Activated CD4-positive, CD25-positive, alpha-beta regulatory T cell (primary cell): ENCODE results near the gene CSRP1.
"Not testable (repeated sequence)": the region's sequence is repeated elsewhere in the genome, so short reads cannot be mapped to it uniquely, and the experiment has no call there.

Experiments used
- DNase-seq, 4 experiments: peaks; one replicate each; lab custom pipeline; 2025; lab: John Stamatoyannopoulos, UW

The CSRP1 gene

DNA sequence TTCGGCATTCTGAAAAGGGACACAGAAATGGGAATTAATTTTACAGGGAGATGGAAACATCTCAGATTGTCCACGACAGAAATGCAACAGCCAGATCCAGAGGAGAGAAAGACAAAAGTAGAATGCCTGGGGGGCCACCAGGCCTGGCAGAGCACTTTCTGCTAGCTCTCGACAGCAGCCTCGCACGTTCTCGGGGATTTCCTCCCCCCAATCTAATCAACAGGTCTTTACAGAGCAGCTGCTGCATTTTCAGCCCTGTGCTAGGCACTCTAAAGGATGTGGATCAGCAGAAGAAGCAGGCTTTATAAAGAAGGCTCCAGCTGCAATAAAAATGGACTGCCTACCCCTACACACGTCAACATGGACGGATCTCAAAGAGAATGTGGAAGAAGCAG, 10.6 kb downstream of the CSRP1 start:
- DNase-seq, result no peak

DNA sequence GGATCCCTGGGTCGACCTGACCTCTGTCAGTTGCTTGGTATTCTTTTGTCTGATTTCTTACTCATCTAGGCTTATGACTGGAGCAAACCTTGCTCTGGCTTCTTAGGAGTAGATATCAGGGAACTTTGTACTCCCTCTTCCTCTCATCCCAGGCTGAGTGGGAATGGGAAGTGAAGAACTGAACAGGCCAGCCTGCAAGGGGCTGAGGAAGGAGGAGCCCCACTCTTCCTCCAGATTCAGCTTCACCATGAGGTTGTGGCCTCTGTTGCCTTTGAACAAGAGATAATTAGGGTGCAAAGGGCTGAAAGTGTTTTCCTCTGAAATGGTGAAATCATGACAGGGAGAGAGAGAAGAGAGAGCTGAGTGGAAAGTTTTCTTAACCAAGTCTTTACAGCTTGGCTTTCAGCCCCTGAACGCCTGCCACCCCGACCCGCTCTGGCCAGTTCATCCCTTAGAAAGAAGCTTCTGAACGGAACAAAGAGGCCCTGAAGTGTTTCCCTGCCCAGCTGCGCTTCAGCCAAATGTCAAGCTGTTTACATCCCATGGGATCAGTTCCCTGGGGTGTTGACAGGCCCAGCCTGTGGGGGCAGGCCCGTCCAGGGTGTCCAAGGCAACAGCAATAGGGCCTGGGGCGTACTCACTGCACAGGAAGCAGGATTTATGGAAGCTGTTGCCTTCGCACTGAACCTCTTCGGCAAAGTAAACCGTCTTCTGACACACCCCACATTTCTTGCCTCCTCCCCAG, 11.2 kb downstream of the CSRP1 start:
- DNase-seq, result no peak

DNA sequence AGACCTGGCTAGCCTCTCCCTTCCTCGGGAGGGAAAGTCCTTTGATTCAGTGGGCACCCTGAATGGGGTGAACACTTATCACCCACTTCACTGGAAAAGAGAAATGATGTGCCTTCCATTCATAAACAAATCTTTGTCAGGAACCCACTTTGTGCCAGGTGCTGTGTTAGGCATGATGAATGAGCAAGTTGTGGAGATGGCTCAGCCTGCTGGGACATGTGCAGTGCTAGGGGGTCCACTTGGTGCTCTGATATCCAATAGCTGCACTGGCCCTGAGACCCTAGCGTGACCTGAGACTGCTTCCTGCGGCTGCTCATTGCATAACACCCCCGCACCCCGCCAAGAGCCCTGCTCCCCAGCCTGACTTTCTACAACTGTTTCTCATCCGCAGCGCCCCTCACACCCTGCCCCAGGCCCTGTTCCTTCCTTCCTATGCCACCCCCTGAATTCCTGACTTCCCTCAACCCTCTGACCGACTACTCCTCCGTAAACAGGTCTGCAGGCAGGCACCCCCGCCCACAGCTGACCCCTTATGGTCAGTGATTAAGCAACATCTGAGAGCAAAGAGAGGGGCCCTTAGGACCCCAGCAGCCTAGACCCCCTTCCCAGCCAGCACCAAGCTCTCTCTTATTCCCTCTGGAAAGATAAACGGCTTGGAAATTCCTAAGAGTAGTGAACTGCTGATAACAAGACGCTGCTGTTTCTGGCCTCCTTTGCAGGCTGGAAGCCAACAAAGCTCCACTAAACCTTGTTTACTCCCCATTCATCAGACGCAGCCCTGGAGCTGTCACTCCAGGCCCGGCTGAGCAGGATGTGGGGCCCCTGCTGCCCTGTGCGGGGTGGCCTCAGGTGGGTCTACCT, 12.9 kb downstream of the CSRP1 start:
- no peak for DNase-seq

DNA sequence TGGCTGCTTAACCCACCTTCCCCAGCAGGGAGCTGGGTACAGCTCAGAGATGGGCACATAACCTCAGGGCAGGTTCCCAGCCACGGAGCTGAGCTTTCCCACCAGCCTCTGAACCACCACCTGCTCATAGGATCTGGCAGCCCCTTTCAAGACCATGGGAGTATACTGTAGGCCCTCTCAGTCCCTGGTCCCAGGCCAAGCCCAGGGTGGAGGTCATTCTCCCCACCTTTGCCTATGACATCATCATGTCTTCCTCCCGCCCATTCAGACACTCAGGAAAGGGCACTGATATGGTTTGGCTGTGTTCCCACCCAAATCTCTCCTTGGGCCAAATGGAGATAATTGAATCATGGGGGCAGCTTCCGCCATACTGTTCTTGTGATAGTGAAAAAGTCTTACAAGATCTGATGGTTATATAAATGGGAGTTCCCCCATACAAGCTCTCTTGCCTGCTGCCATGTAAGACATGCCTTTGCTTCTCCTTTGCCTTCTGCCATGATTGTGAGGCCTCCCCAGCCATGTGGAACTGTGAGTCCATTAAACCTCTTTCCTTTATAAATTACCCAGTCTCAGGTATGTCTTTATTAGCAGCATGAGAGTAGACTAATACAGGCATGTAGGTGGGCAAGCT, 13.8 kb downstream of the CSRP1 start:
- DNase-seq, result not testable (repeated sequence)

DNA sequence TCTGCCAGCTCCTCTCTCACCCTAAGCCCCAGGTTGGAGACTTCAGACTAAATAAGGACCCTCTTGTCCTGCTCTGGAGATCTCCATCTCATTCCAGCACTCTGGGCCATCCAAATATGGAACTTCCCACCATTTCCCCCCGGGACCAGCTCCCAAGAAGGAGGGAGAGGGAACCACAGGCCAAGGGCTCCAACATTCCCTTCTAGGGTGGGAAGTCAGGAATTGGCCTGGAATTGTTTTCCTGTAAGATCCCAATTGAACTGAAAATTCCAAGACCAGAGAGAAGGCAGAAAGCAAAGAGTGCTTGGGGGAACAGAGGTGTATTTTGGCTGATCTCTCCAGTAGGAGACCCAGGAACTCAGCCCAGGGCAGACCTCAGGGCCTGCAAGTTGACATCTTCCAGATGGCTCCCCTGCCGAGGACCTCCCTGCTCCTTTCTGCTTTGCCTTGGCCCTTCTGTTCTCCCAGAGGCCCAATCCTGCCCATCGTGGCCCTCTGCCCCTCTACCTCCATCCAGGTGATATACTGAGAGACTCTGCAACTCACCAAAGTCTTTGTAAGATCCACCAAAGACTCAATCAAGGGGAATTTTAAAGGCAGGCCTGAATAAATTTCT, 14.9 kb downstream of the CSRP1 start:
- no peak for DNase-seq

DNA sequence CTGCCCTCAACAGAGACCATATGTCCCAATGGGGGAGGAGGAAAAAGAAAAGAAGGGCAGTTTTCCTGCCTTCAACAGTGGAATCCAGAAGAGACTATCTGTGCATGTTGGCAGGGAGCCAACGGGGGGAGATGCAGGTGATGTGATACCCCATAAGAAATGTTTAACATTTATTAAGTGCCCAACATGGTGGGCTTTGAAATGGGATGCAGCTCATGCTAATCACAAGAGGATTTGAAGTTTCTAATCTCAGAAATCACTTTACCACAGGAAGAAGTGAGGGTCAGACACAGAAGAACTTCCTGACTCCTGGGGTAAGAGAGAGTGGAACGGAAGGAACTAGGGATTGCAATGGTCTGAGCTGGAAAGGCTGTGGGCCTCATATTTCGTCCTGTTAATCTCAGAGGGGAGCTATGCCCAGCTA, 16.2 kb downstream of the CSRP1 start:
- DNase-seq, result no peak

DNA sequence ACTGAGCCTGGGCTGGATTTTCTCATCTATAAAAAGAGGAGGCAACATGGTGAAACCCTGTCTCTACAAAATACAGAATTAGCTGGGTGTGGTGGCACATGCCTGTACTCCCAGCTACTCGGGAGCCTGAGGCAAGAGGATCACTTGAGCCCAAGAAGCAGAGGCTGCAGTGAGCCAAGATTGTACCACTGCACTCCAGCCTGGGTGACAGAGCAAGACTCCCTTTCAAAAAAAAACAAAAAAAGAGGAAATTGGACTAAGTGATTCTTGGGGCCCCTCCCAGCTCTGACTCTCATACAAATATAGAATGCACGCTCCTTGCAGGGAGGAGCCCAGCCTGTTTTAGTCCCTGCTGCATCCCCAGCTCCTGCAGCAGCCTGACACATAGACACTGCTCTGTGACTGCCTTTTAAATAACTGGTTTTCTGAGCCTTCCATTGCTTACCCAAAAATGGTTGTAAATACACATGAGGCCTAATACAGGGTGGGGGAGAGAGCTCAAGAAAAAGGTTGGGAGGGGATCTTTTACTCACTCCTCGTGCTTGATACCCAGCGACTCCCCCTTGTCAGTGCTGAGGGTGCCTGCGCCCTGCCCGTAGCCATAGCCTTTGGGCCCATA, 17.2 kb downstream of the CSRP1 start:
- DNase-seq, result no peak

DNA sequence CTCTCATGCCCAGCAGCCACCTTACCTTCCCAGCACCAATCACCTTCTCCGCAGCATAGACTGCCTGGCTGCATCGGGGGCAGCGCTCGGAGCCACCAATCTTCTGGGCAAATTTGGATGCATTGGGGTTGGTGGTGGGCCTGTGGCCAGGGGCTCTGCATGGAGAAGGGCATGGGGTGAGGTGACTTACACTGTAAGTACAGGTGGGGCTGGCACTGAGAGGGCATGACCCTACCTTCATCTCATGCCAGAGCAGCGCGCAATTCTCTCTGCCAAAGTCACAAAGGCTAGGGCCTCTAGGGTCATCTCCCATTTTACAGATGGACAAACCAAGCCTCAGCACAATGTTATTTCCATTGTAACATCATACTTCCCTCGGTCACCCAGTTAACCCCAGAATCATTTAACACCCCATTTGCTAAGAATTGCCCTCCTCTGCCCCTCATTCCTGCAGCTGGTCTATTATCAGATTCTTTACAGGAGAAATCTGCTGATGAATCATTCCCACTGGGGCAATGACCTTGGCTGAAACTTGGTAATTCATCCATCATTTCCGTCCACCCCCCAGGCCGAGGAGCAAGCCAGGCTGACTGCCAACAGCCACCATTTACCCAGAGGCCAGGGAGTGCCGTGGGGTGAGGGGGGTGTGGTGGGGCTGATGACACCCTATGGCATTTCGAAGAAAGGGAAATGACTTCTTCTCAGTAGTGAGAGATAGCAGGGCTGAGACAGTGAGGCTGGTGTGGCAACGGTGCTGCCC, 17.9 kb downstream of the CSRP1 start:
- no peak for DNase-seq

DNA sequence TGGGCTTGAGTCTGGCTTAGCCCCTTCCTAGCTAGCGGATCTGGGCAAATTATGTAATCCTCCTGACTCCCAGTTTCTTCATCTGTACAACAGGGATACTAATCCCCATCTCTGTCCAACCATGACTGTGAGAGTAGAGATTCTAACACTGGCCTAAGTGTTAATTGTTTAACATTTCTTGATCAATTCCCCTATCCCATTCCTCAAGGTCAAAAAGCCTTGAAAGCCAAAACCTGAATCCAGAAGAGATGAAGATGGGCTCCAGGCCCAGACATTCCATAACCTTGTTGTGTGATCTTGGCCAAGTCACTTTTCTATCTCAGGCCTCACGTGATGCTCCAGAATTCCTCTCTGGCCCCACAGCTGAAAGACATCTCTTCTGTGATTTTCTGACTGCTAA, 19.2 kb downstream of the CSRP1 start:
- no peak for DNase-seq

DNA sequence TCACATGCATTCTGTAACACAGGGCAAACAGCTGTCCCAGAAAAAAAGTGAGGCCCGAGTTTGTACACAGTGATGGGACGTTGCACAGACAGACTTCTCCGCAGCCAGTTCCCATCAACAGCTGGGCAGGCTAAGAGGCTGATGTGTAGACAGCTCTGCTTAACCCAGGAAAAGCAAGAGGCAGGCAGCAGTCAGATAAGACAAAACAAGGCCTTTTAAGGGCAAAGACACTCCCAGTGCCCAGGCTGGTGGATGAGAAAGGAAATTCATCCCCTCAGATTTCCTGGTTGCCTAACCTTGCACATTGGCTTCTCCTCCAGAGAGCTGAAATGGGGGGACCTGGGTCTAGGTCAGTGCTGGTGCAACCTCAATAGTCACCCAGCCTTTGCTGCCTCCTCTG, 20.7 kb downstream of the CSRP1 start:
- no peak for DNase-seq

DNA sequence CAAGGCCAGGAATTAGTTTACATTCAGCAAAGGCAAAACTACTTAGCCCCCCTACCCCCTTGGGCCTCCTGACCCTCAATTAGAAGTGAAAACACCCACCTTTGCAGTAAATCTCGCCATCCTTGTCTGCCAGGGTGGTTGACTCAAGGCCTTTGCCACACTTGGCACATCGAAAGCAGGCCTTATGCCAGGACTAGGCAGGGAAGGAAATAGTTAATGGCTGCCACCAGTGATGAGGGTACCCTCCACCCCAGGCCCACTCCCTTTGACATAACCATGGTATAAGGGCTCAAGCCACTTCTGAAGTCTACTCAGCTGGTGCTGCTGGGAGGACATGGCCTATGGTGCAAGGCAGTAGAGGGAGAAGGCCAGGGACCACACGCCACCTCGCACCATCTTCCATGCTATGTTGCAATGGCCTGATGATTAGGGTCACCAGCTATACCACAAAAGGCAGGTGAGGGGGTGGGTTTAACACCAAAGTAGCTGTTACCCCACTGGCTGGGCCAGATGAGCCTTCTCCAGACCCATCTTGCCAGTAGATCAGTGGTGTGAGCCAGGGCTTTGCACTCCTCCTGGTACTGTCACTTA, 21.6 kb downstream of the CSRP1 start:
- DNase-seq, result no peak

DNA sequence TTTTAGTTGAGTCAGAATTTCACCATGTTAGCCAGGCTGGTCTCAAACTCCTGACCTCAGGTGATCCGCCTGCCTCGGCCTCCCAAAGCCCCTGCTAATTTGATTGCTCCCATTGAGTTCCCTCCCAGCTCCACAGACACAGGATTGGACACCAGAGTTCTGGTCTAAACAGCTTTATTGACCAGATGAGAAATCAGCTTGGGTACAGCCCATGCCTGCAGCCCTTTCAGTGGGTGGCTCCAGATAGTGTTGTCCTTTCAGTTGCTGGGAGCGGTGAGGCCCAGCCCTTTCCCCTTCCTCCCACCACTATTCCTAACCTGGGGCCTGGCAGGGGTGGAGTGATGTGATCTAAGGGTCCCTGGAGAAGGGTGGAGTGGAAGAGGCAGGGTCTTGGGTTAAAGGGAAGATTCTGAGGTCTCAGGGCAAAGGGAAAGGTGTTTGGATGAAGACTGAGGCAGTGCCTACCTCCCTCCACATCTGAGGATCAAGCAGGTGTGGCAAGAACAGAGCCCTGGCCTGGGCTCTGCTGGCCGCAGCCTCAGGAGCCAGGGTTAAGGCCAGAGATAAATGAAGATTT, 23.5 kb downstream of the CSRP1 start:
- no peak for DNase-seq

DNA sequence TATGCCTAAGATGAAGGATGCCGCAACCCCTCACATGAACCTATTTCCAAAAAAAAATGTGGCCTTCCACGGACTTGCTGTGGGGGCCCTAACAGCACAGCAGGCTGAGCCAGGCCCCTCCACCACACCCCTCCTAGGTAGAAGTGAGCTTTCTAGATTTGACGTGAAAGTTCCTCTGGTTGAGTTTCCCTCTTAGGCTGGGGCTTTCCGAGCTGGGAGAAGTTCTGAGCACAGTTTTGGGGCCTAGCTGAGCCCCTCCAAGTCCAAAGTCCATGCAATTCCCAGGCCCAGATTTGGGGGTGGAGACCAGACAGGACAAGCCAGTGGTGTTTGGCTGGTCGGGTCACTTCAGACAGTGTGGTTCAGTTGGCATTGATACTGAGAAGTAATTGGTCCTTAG, 24.2 kb downstream of the CSRP1 start:
- no peak for DNase-seq

DNA sequence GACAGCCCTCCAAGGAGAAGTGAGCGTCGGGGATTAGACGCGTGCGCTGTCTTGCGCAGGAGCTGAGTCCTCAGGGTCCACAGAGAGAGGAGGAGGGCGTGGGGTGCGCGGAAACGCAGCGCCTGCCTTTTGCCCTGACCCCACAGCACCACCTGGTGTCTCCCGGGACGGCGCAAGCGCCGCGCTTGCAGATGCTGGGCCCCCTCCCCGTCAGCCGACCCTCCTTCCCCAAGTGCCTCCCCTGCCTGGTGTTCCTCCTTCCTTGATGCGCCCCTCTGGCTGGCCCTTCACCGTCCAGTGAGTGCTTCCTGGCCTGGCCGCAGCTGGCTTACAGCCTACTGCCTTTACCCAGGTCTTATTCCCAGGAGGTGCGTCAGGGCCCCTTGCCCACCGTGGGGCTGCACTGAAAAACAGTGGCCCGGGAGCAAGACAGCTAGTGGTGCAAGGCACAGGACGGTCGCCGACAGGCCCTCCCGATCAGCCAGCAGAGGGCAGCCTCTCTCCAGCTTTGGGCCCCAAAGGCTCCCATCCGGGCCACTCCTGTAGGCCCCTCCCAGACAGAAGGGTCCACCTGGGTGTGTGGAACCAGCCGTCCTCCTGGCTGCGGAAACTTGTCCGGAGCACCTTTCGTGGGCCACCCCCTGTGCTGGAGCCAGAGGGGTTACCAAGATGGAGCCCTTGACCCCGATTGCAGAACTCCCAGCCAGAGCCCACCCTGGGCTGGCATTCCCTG, 25.0 kb downstream of the CSRP1 start:
- peak; percentile 60 to 63 (median 62) for DNase-seq

DNA sequence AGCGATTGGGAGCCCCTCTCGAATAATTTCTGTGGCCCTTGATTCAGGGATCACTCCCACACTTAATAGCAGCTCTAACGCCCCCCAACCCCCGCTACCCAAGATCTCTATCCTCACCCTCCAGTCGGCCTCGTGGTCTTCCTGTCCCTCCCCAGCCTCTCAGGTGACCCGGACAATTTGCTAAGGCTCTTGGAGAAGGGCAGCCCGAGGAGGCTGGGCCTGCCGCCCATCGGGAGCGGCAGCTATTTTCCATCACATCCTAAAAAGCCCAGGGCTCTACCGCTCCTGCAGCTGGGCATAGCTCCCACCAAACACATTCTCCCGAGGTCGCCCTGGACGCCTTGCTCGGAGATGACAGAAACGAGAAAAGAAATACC, 25.9 kb downstream of the CSRP1 start:
- no peak for DNase-seq

DNA sequence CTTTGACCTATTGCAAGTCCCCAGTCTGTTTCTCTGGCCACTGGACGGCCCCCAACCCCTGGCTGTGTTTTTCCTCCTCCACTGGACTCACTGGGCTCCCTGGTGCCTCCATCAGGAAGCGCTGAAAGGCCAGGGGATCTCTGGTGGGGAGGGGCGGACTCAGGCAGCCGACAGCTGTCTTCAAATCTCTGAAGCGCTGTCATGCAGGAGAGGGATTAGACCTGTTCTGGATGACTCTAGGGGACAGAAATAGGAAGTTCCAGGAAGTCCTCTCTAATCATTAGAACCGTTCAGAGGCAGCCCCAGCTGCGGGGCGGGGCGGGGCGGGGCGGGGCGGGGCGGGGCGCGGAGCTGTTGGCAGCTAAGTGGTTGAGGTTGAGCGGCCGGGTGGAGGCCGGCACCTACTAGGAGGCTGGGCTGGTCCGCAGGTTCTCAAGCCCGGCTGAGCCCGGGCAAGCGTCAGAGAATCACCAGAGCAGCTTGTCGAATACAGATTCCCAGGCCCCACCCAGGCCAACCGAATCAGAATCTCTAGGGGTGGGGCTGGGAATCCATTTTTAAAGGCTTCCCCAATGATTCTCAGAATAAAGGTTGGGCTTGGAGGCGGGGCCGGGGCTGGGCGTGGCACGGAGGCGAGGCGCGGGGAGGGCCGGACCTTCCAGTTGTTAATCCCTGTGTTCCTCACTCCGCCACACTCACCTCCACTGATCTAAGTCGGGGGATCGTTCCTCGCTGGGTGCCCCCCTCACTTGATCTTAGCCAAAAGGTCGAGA, 26.5 kb downstream of the CSRP1 start:
- DNase-seq, result peak; percentile 17 to 41 (median 24)

DNA sequence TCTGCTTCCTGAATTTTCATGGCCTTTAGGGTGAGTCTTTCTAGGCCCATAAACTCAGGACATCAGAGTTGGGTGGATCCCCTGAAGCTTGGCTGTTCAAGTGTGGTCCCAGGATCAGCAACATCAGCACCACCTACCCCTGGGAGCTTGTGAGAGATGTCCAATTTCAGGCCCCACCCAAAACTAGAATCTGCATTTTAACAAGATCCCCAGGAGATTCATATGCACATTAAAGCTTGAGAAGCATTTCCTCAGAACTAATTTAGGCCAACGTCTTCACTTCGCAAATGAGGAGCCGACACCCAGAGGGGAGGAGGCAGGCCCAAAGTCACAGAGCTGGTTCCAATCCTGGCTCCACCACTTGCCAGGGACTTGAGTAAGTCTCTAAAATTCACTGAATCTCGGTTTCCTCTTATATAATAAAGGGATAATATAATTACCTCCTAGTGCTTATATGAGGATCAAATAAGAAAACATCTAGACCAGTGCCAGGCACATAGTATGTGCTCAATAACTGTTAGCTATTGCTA, 27.7 kb downstream of the CSRP1 start:
- no peak for DNase-seq

DNA sequence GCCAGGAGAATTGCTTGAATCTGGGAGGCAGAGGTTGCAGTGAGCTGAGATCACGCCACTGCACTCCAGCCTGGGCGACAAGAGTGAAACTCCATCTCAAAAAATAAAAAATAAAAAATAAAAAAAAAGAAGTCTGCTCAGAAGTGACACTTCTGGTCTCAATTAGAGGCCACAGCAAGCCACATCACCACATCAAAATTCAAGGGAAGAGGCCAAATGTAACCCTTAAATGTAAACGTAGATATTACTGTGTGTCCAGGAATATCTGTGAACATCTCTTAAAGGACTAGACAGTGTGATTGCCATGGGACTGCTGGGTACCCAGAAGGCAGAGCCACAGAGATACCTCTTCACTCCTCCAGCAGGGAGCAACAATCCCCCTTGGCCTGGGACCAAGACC, 28.3 kb downstream of the CSRP1 start:
- not testable (repeated sequence) for DNase-seq
